ENCODE measurements around the gene C1QTNF12.

The C1QTNF12 gene

DNA sequence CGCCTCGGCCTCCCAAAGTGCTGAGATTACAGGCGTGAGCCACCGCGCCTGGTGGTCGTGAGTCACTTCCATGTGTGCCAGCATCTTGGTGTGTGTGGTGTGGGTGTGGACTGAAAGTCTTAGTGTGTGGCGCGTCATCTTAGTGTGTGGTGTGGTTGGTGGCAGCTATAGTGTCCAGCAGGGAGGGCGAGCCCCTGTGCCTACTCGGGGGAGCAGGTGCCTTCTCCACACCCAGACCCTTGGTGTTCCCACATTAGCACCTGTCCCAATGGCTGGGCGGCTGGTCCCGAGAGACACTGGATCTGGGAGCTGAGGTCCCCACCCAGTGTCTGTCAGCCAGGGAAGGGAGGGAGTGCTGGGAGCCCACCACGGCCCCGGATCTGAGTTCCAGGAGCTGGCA, 36.5 kb upstream of the C1QTNF12 start:
- DNase-seq (ENCODE audit: low read depth in 2 of 2, low spot score in 1 of 2): no peak

DNA sequence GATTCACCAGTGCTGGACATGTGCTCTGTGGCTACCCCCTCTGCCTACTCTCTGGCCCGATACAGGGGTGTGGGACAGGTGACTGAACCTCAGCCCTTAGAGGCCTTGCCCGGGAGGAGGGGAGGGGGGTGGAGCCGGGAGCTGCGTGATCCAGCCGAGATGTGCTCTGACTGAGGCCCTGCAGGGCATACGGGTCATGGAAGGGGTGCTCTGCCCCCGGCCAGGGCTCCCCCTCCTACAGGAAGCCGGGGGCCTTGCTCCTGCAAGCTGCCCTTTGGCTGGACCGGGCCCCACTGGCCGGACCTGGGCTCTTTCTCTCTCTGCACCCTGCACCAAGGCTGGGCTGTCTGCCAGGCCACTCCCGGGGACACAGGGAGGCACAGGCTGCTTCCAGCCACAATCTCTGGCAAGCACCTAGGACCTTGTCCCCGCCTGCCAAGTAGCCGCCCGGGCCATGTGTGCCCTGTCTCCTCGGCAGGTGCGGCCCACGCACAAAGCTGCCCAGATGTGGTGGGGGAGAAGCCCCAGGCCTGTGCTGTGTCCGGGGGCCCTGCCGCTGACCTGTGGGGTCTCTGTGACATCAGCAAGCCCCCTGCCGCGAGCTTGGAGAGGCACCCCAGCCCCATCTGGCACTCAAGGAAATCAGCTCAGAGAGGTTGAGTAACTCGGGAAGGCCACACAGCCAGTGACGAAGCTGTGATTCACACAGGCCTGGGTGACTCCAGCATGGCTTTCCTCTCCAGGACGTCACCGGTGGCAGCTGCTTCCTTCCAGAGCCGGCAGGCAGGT, 35.2 kb upstream of the C1QTNF12 start:
- no peak for DNase-seq (ENCODE audit: low read depth in 2 of 2, low spot score in 1 of 2)

GRCh38 chr1:1280782-1281481, 34.4 kb upstream of the C1QTNF12 start:
- DNase-seq (ENCODE audit: low read depth in 2 of 2, low spot score in 1 of 2): no peak

- DNase-seq (ENCODE audit: low read depth in 2 of 2, low spot score in 1 of 2): no peak
These were observed 32.5 kb upstream of the C1QTNF12 start for GRCh38 chr1:1279028-1279427.

DNA sequence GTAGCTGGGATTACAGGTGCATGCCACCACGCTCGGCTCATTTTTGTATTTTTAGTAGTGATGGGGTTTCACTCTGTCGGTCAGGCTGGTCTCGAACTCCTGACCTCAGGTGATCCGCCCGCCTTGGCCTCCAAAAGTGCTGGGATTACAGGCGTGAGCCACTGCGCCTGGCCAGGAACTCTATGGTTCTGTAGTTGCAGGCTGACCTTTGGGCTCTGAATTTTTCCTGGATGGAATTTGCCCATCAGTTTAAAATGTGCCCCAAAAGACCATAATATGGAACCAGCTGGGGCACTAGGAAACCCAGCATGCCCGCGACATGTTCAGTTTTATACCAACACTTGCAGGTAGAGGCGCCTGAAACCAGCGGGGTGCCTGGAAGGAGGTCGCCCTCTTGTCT, 32.1 kb upstream of the C1QTNF12 start:
- DNase-seq (ENCODE audit: low read depth in 2 of 2, low spot score in 1 of 2): no peak

GRCh38 chr1:1275836-1276235, 29.3 kb upstream of the C1QTNF12 start:
- DNase-seq (ENCODE audit: low read depth in 2 of 2, low spot score in 1 of 2): no peak

- DNase-seq (ENCODE audit: low read depth in 2 of 2, low spot score in 1 of 2): no peak
These were observed 28.5 kb upstream of the C1QTNF12 start for GRCh38 chr1:1274931-1275431.

GRCh38 chr1:1274299-1274930, 27.9 kb upstream of the C1QTNF12 start:
- no peak for DNase-seq (ENCODE audit: low read depth in 2 of 2, low spot score in 1 of 2)

GRCh38 chr1:1273512-1274298, 27.2 kb upstream of the C1QTNF12 start, which contains the start of gene UBE2J2:
TSS of gene UBE2J2 (minus strand) at chr1:1273854. CDS start at chr1:1267992, 5,862 bp downstream.
- DNase-seq (ENCODE audit: low read depth in 2 of 2, low spot score in 1 of 2): peak; percentile 88 to 89

DNA sequence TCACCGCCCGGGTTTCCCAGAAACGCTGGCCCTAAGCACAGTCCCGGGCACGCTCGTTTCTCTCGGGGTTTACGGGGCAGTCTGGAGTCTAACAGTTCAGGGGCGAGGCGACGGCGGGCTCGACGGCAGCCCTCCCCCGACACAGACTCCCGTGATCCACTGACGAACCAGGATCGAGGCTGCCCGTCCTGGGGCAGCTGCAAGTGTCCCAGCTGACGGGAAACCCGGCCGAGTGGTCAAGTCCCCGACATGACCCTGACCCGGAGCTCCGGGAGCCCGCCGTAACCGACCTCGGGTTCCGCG, 26.6 kb upstream of the C1QTNF12 start:
- no peak for DNase-seq (ENCODE audit: low read depth in 2 of 2, low spot score in 1 of 2)

DNA sequence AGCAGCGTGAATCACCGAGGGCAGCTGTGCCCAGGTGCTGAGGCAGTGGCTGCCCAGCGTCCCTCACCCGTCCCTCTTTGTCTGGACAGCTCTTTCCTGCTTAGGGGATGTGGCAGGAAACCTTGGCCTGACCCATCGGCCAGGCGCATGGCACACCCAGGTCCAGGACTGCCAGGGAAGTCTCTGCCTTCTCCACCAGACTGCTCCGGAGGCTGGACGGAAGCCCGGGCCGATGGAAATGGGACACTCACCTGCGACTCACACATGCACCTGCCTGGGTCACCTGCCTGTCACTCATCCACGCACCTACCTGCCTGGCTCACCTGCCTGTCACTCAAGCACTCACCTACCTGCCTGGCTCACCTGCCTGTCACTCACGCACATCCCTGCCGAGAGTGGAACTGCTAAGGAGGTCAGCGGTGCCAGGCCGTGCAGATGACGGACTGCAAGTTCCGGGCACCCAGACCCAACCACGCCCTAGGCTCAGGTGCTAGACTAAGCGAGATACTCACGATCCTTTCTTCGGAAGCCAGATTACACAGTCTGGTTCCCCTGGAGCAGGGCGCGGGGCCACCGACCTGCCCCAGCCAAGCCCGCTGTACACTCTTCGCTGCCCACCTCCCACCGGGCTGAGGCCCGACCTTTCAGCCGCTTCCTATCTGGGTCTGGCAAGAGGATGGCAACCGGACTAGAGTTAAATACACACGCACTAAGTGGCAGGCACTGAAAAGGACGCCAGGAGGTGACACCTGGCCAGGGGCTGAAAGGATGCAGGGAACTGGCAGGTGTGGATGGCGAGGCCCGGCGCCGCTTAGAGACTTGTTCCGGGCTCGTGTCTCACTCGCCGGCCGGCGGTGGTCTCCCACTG, 26.1 kb upstream of the C1QTNF12 start:
- no peak for DNase-seq (ENCODE audit: low read depth in 2 of 2, low spot score in 1 of 2)

DNA sequence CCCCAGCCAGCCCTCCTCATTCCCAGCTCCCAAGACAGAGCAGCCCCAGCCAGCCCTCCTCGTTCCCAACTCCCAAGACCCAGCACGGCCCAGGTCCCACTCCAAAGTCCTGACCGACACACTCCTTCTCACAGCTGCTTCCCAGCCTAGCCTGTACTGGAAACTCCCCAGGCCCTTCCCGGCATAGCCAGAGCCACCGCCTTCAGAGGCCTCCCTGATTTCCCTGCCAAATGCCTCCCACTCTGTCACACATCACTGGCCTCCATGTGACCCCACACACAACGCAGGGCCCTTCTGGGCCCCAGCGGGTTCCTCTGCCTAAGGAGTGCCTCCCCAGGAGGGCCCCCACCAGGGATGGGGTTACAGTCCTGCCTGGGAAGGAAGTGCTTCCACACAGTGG, 24.3 kb upstream of the C1QTNF12 start:
- no peak for DNase-seq (ENCODE audit: low read depth in 2 of 2, low spot score in 1 of 2)

DNA sequence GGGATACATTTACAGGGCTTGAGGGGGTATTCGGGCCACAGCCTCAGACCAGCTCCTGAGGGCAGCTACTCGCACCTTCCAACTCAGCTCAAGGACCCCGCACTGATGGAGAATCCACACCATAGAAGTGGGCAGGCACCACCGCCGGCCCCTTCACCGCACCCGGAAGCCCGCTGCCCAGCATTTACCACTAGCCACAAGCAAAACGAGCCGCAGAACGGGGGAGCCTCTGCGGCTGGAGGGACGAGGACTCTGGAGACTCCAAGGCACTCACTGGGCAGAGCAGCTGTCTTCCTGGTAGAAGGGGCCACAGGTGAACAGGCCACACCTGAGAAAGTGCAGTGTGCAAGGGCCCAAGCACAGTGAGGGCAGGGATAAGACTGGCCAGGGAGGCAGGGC, 21.8 kb upstream of the C1QTNF12 start:
- no peak for DNase-seq (ENCODE audit: low read depth in 2 of 2, low spot score in 1 of 2)

DNA sequence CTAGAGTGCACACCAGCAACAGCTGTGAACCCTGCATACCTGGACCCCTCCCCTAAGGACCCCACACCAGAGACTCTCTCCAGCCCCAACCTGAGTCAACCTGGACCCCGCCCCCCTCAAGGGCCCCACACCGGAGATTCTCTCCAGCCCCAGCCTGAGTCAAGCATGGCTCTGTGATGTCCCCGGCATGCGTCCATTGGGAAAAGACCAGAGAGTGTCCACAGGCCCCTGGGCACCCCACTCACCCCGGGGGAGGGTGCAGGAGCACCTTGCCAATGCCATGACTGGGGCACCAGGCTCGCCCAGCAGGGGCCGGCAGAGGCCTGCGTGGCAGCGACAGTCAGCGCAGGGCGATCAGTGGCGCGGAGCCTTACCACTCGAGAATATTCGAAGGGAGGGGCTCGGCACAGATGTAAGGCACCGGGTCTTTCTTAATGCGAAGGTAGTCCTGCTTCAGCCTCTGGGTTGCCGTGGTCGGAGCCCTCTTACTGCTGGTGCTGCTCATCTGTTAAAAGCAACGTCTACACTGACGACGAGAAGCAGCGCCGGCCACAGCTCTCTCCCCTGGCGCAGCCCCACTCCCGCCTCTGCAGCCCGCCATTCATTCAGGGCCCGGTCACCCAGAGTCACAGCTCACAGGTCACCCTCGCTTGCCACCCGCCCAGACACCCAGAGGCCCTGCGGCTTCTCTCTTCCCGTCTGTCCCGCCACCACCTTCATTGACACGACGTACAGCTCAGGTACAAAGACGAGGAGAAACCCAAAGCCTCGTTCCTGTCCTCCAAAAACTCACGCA, 21.2 kb upstream of the C1QTNF12 start:
- DNase-seq (ENCODE audit: low read depth in 2 of 2, low spot score in 1 of 2): no peak

DNA sequence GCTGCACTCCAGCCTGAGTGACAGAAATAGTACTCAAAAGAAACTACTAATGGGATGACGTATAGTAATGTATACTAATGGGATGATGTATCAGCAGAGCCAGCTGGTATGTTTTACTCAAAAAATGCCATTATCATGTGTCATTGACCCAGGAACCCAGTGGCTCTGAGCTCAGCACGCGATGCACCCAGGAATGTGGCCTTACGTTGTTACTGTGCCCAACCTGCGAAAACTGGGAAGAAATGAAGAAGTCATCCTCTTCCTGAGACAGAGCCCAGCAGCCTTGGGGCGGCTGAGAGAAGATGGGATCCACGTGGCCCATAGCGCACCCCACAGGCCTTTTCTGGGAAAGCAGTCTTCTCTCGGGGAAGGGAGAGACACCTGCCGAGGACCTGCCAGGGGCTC, 18.3 kb upstream of the C1QTNF12 start:
- no peak for DNase-seq (ENCODE audit: low read depth in 2 of 2, low spot score in 1 of 2)

DNA sequence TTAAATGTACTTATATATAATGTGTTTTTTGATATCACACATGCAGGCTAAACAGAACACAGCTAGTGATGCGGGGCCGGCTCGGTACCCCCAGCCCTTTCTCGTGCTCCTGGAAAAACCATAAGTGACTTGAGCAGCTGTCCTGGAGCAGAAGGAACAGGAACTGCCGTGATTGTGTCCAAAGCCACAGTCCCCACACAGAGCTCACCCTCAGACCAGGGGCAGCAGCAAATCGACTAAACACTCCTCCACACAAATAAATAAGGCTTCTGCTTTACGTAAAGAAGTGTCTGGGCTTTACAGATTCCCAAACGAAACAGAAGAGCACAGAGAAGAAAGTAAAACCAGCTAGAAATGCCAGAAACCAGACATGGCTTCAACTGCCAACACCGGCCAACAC, 17.5 kb upstream of the C1QTNF12 start:
- DNase-seq (ENCODE audit: low read depth in 2 of 2, low spot score in 1 of 2): no peak

- no peak for DNase-seq (ENCODE audit: low read depth in 2 of 2, low spot score in 1 of 2)
These were observed 16.2 kb upstream of the C1QTNF12 start for GRCh38 chr1:1262758-1263157.

DNA sequence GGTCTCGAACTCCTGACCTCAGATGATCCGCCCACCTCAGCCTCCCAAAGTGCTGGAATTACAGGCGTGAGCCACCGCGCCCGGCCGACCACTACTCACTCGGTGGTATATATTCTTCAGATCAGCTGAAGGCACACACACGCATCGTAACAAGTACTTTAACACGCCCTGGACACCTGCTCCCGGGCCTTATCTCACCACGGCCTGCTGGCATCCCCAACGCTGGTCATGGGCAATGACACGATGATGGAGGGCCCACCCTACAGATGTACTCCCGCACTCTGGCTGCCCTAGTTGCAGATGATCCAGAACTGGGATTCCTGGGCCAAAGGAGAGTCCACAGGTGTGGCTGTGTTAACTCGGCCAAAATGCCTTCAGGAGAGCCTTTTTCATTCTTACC, 15.5 kb upstream of the C1QTNF12 start:
- no peak for DNase-seq (ENCODE audit: low read depth in 2 of 2, low spot score in 1 of 2)

GRCh38 chr1:1260843-1261560, 14.5 kb upstream of the C1QTNF12 start:
- no peak for DNase-seq (ENCODE audit: low read depth in 2 of 2, low spot score in 1 of 2)
